ENCODE results near the gene FATE1.

The FATE1 gene

GRCh38 chrX:151704041-151704663 is 11.7 kb upstream of the FATE1 start:
- no peak for DNase-seq (ENCODE audit: low read depth)

GRCh38 chrX:151708821-151709220 is 7.0 kb upstream of the FATE1 start:
- DNase-seq (ENCODE audit: low read depth), result no peak

- no peak for DNase-seq (ENCODE audit: low read depth)
Observed at GRCh38 chrX:151710457-151710856, 5.4 kb upstream of the FATE1 start.

GRCh38 chrX:151711154-151711553 is 4.7 kb upstream of the FATE1 start:
- DNase-seq (ENCODE audit: low read depth), result no peak

GRCh38 chrX:151711787-151712186 is 4.0 kb upstream of the FATE1 start:
- no peak for DNase-seq (ENCODE audit: low read depth)

- no peak for DNase-seq (ENCODE audit: low read depth)
Observed at GRCh38 chrX:151712253-151712652, 3.6 kb upstream of the FATE1 start.

- DNase-seq (ENCODE audit: low read depth), result peak; percentile 4
Observed at GRCh38 chrX:151713849-151714248, 2.0 kb upstream of the FATE1 start.

- no peak for DNase-seq (ENCODE audit: low read depth)
Observed at GRCh38 chrX:151714362-151714761, 1.5 kb upstream of the FATE1 start.

- DNase-seq (ENCODE audit: low read depth), result no peak
Observed at GRCh38 chrX:151722241-151722846, 6.5 kb downstream of the FATE1 start.

GRCh38 chrX:151723156-151723760 is 7.4 kb downstream of the FATE1 start:
- no peak for DNase-seq (ENCODE audit: low read depth)

- no peak for DNase-seq (ENCODE audit: low read depth)
Observed at GRCh38 chrX:151724563-151725337, 8.9 kb downstream of the FATE1 start.

- no peak for DNase-seq (ENCODE audit: low read depth)
Observed at GRCh38 chrX:151725338-151725614, 9.4 kb downstream of the FATE1 start.

GRCh38 chrX:151726751-151727150 is 10.9 kb downstream of the FATE1 start:
- no peak for DNase-seq (ENCODE audit: low read depth)

GRCh38 chrX:151727346-151727745 is 11.5 kb downstream of the FATE1 start:
- no peak for DNase-seq (ENCODE audit: low read depth)

- DNase-seq (ENCODE audit: low read depth), result no peak
Observed at GRCh38 chrX:151729056-151729725, 13.4 kb downstream of the FATE1 start.

GRCh38 chrX:151734446-151734845 is 18.6 kb downstream of the FATE1 start, which contains the start of gene CNGA2:
Gene CNGA2, plus strand, starts transcription at chrX:151734746. Its CDS starts 3,738 bp downstream, at chrX:151738484.
- no peak for DNase-seq (ENCODE audit: low read depth)

GRCh38 chrX:151735219-151735618 is 19.4 kb downstream of the FATE1 start:
- no peak for DNase-seq (ENCODE audit: low read depth)

GRCh38 chrX:151736685-151737084 is 20.9 kb downstream of the FATE1 start:
- no peak for DNase-seq (ENCODE audit: low read depth)

GRCh38 chrX:151737494-151737893 is 21.7 kb downstream of the FATE1 start:
- no peak for DNase-seq (ENCODE audit: low read depth)

GRCh38 chrX:151738751-151739150 is 22.9 kb downstream of the FATE1 start:
- no peak for DNase-seq (ENCODE audit: low read depth)

GRCh38 chrX:151741606-151742005 is 25.8 kb downstream of the FATE1 start:
- DNase-seq (ENCODE audit: low read depth), result no peak

GRCh38 chrX:151742311-151742710 is 26.5 kb downstream of the FATE1 start:
- DNase-seq (ENCODE audit: low read depth), result no peak
